ENCODE results near the gene RNF166. TPM values are rescaled to one million over a fixed set of nuclear protein-coding genes. Genes with fewer than 3 reads are reported as not detected.

RNF166 gene
- total RNA-seq, 1 experiment from 2014 or later: 46.2 TPM

DNA sequence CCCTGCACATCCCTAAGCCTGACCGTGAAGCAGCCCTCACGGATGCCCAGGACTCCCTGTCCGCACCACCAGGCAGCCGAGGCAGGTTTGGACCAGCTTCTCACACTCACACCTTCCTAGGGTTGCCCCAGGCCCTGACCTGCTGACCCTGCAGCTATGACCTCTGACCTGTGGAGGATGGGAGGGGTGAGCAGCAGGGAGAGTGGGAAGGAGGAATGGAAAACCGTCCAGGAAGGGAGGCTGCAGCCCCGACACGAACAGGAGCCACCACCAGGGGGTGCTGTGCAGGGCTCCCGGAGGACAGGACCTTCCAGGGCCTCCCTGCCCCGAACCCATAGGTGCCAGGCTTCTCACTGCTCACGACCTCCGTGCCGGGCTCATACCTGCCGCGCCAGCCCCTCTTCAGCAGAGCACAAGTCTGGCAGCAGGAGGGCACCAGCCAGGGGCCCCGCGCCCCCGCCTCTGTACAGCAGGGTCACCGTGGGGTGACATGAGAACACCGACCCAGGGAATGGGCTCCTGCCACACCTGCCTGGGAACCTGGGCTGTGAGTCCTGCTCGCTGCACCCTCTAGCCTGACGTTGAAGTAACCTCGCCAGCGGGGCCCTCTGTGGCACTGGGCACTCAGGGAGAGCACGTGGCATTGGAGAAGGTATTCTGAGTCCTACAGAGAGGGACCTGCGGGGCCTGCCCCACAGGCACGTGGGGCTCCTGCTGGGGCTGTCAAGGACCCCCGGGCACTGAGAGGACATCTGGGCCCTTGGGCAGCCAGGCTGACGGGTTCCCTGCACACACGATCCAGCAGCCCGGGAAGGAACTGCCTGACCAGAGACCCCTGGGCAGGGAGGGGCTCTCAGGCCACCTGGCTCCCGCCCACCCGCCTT is 37.7 kb upstream of the RNF166 start (continued):
- TF ChIP-seq, protein P1, sequence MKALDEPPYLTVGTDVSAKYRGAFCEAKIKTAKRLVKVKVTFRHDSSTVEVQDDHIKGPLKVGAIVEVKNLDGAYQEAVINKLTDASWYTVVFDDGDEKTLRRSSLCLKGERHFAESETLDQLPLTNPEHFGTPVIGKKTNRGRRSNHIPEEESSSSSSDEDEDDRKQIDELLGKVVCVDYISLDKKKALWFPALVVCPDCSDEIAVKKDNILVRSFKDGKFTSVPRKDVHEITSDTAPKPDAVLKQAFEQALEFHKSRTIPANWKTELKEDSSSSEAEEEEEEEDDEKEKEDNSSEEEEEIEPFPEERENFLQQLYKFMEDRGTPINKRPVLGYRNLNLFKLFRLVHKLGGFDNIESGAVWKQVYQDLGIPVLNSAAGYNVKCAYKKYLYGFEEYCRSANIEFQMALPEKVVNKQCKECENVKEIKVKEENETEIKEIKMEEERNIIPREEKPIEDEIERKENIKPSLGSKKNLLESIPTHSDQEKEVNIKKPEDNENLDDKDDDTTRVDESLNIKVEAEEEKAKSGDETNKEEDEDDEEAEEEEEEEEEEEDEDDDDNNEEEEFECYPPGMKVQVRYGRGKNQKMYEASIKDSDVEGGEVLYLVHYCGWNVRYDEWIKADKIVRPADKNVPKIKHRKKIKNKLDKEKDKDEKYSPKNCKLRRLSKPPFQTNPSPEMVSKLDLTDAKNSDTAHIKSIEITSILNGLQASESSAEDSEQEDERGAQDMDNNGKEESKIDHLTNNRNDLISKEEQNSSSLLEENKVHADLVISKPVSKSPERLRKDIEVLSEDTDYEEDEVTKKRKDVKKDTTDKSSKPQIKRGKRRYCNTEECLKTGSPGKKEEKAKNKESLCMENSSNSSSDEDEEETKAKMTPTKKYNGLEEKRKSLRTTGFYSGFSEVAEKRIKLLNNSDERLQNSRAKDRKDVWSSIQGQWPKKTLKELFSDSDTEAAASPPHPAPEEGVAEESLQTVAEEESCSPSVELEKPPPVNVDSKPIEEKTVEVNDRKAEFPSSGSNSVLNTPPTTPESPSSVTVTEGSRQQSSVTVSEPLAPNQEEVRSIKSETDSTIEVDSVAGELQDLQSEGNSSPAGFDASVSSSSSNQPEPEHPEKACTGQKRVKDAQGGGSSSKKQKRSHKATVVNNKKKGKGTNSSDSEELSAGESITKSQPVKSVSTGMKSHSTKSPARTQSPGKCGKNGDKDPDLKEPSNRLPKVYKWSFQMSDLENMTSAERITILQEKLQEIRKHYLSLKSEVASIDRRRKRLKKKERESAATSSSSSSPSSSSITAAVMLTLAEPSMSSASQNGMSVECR (CRISPR knock-in tag; IDR thresholded peaks at IDR 0.05; ENCODE audit: borderline replicate concordance): no peak

GRCh38 chr16:88742896-88743605 is 36.8 kb upstream of the RNF166 start:
- Mint-ChIP-seq H3K27ac (no peak overlapping the region), H3K4me1 (peaks cover 13% of the 10 kb centered on the region), H3K27me3 (ENCODE audit: low read depth) (no peaks in the 10 kb centered on the region), H3K9me3 (no peaks in the 10 kb centered on the region), H3K36me3 (no peaks in the 10 kb centered on the region), H3K4me3 (no peak overlapping the region)
- no peak for DNase-seq (ENCODE audit: low spot score)
- ATAC-seq: no peak
- ChIA-PET POLR2A (no interaction called here), CTCF (interaction anchor here (0.5 to 5.4 kb wide), 13 partner anchors 13 to 375 kb away, joined by 3 to 81 read pairs (median 3); no protein-coding TSS in a partner anchor)
- TF ChIP-seq CBFB (CRISPR knock-in tag; IDR thresholded peaks at IDR 0.05; ENCODE audit: low read depth): no peak
- TF ChIP-seq SP1 (CRISPR knock-in tag; conservative IDR thresholded peaks at IDR 0.05): no peak
- no peak for TF ChIP-seq ZNF416 (CRISPR knock-in tag; IDR thresholded peaks at IDR 0.05)
- TF ChIP-seq, protein P2, sequence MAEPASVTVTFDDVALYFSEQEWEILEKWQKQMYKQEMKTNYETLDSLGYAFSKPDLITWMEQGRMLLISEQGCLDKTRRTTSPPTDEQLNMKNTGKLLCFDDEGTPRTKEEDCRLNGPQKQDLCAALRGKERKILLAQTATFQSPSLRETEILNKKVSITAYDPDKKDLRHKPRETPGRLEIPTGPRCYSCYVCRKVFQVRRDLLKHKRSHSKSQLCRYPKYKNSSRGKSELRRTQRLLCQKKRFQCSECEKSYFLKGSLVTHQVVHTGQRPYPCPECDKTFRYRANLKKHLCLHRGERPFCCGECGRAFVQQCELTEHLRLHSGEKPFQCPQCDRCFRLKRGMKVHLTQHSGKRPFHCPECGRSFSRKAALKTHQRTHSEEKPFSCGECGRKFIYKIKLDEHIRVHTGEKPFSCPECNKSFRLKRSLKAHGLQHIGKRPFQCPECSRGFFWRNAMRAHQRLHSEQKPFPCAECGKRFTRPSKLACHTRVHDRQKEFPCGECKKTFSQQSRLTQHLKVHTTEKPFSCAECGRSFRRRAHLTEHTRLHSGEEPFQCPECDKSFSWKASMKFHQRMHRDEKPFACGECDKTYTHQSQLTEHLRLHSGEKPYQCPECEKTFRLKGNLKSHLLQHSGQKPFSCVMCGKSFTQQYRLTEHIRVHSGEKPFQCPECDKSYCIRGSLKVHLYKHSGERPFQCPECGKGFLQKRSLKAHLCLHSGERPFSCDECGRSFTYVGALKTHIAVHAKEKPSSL (CRISPR knock-in tag; conservative IDR thresholded peaks at IDR 0.05): no peak
- TF ChIP-seq ZBTB21 (CRISPR knock-in tag; IDR thresholded peaks at IDR 0.05; ENCODE audit: borderline replicate concordance): no peak
- no peak for TF ChIP-seq RELA (CRISPR knock-in tag; IDR thresholded peaks at IDR 0.05; ENCODE audit: borderline replicate concordance)
- no peak for TF ChIP-seq PRDM15 (CRISPR knock-in tag; IDR thresholded peaks at IDR 0.05)
- TF ChIP-seq ELF4 (CRISPR knock-in tag; IDR thresholded peaks at IDR 0.05; ENCODE audit: low read depth): no peak
- TF ChIP-seq ZNF121 (CRISPR knock-in tag; IDR thresholded peaks at IDR 0.05): no peak
- no peak for TF ChIP-seq TEAD1 (CRISPR knock-in tag; IDR thresholded peaks at IDR 0.05)

Data from WTC11 (cell line).